Measurements from ENCODE around the gene UQCRQ. TPM values are rescaled to one million over a fixed set of nuclear protein-coding genes. Genes with fewer than 3 reads are reported as not detected.

The UQCRQ gene
- total RNA-seq, 1 donor from 2014 or later, result 391 TPM

- DNase-seq (ENCODE audit: low spot score), result no peak
Measured at GRCh38 chr5:132867046-132867451, 607 bp downstream of the UQCRQ start.

- DNase-seq (ENCODE audit: low spot score), result no peak
Measured at GRCh38 chr5:132868754-132869153, 2.3 kb downstream of the UQCRQ start.

- DNase-seq (ENCODE audit: low spot score), result no peak
Measured at GRCh38 chr5:132870801-132871200, 4.4 kb downstream of the UQCRQ start.

- DNase-seq (ENCODE audit: low spot score), result no peak
Measured at GRCh38 chr5:132871459-132872284, 5.2 kb downstream of the UQCRQ start.

- DNase-seq (ENCODE audit: low spot score), result no peak
Measured at GRCh38 chr5:132872788-132873118, 6.3 kb downstream of the UQCRQ start.

GRCh38 chr5:132873119-132873929, 6.9 kb downstream of the UQCRQ start, which contains the start of gene LEAP2:
TSS of gene LEAP2 (plus strand) at chr5:132873668. CDS start at chr5:132873695, 27 bp downstream.
- no peak for DNase-seq (ENCODE audit: low spot score)

- no peak for DNase-seq (ENCODE audit: low spot score)
Measured at GRCh38 chr5:132873930-132874271, 7.5 kb downstream of the UQCRQ start.

- no peak for DNase-seq (ENCODE audit: low spot score)
Measured at GRCh38 chr5:132876020-132876759, 9.7 kb downstream of the UQCRQ start.

GRCh38 chr5:132877466-132877865, 11.0 kb downstream of the UQCRQ start:
- DNase-seq (ENCODE audit: low spot score), result no peak

- no peak for DNase-seq (ENCODE audit: low spot score)
Measured at GRCh38 chr5:132877938-132878337, 11.5 kb downstream of the UQCRQ start.

- DNase-seq (ENCODE audit: low spot score), result no peak
Measured at GRCh38 chr5:132883261-132883834, 16.9 kb downstream of the UQCRQ start.

GRCh38 chr5:132884548-132884947, 18.1 kb downstream of the UQCRQ start:
- no peak for DNase-seq (ENCODE audit: low spot score)

GRCh38 chr5:132886064-132886823, 19.8 kb downstream of the UQCRQ start:
- DNase-seq (ENCODE audit: low spot score), result no peak

GRCh38 chr5:132887283-132887682, 20.8 kb downstream of the UQCRQ start:
- DNase-seq (ENCODE audit: low spot score), result no peak

- no peak for DNase-seq (ENCODE audit: low spot score)
Measured at GRCh38 chr5:132889501-132889900, 23.1 kb downstream of the UQCRQ start.

- no peak for DNase-seq (ENCODE audit: low spot score)
Measured at GRCh38 chr5:132890817-132891216, 24.4 kb downstream of the UQCRQ start.

- DNase-seq (ENCODE audit: low spot score), result no peak
Measured at GRCh38 chr5:132895719-132896305, 29.4 kb downstream of the UQCRQ start.

- no peak for DNase-seq (ENCODE audit: low spot score)
Measured at GRCh38 chr5:132896685-132897084, 30.2 kb downstream of the UQCRQ start.

- no peak for DNase-seq (ENCODE audit: low spot score)
Measured at GRCh38 chr5:132898094-132898493, 31.7 kb downstream of the UQCRQ start.

- no peak for DNase-seq (ENCODE audit: low spot score)
Measured at GRCh38 chr5:132901036-132901435, 34.6 kb downstream of the UQCRQ start.

Data from mesenteric fat pad (tissue), 1 donor.